GM12801 (cell line): ENCODE results near the gene ATOH1.

Experiments used
- CTCF ChIP-seq: IDR thresholded peaks from one replicate; pipeline ENCODE4 v1.5.1; 2011; ENCODE audit warnings: control low read depth; ENCODE audit not compliant: insufficient read length; ENCODE audit errors: extremely low read depth

The ATOH1 gene

GRCh38 chr4:93802045-93802444 is 26.5 kb upstream of the ATOH1 start:
- no peak for TF ChIP-seq CTCF

DNA sequence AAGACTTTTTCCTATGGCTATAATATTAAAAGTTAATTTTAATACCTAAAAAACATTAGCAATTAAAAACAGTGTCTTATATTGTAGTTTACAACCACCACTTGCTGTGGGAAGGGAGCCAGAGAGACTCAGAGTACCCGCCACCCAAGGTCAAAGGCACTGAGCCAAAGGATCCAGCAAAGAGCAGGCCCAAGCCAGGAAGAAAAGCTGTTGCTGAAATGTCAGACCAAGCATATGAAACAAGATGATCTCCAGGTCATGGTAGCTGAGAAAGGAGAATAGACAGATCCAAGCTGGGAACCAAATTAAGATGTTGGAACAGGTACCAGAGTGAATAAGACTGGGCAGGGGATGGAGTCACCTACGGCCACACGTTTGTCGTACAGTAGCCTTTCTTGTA is 18.8 kb upstream of the ATOH1 start:
- TF ChIP-seq CTCF, result no peak

DNA sequence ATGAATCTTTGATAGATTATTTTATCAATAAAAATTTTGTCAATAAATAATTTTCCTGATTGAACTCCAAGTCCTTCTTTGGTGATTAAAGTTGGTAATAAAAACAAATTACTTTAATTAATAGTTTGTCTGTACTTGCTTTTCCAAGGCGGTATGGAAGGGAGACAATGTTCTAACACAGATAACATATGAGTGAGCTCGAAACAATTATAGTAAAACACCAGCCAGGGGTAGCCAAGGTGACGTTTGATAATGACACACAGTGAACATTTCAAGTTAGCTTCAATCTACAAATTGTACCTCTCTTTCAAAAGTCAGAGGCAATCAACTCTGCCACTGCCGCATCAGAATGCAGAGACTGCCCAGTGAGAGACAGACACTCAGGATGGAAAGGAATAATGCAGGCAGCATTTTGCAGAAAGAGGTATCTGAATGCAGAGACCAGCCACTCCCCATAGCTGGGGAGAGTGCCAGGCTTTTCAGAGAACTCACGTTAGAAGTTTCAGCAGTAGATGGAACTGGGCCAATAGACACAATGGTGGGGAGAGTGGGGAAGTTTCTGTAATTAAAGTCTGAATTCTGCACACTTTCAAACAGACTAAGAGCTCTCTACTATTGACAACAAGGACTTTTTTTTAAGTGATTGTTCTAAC is 18.1 kb upstream of the ATOH1 start:
- no peak for TF ChIP-seq CTCF

DNA sequence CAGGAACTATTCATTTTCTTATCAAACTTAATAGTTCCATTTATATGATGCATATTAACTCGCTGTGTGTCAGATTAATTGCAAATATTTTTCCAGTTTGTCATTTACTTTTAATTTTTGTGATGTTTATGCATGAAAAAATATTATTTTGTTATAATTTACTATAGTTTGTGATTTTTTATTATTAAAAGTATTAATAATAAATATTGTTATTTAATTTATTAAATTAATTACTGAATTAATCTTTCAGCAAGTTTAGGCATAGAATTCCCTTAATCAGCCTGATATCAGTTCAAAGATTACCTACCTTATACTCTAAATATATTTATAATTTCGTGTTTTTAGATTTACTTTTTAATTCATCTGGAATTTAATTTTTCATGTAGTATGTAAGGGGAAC is 15.5 kb upstream of the ATOH1 start:
- TF ChIP-seq CTCF, result no peak

GRCh38 chr4:93814141-93814540 is 14.4 kb upstream of the ATOH1 start:
- TF ChIP-seq CTCF, result no peak

DNA sequence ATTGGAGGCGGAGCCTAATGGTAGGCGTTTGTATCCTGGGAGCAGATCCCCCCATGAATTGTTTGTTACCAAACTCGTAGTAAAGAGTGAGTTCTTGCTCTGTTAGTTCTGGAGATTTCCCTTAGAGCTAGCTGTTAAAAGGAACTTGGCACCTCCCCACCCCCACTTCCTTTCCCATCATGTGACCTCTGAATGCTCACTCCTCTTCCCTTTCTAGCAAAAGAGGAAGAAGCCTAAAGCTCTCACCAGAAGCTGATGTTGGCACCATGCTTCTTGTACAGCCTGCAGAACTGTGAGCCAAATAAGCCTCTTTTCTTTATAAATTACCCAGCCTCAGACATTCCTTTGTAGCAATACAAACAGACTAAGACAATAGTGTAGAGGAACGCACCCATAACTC is 13.8 kb upstream of the ATOH1 start:
- TF ChIP-seq CTCF, result no peak

DNA sequence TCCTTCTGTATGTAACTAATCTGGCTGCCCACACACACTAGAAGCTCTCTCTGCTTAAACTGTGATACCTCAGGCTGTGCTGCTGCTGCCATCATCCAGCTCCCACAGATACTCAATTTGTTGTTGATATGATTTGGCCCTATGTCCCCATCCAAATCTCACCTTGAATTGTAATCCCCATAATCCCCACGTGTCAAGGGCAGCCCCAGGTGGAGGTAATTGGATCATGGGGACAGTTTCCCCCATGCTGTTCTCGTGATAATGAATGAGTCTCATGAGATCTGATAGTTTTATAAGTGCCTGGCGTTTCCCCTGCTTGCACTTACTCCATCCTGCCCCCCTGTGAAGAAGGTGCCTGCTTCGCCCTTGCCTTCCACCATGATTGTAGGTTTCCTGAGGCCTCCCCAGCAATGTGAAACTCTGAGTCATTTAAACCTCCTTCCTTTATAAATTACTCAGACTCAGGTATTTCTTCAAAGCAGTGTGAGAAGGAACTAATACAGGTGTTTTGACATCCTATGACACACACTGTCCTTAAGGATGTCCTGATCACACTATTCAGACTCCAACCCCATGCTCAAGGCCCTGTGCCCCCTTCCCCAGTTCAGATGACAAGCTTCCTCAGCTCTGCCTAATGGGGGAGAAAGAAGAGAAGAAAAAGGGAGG is 2.9 kb upstream of the ATOH1 start:
- no peak for TF ChIP-seq CTCF
